Measurements from ENCODE around the gene CTRB1.

DNA sequence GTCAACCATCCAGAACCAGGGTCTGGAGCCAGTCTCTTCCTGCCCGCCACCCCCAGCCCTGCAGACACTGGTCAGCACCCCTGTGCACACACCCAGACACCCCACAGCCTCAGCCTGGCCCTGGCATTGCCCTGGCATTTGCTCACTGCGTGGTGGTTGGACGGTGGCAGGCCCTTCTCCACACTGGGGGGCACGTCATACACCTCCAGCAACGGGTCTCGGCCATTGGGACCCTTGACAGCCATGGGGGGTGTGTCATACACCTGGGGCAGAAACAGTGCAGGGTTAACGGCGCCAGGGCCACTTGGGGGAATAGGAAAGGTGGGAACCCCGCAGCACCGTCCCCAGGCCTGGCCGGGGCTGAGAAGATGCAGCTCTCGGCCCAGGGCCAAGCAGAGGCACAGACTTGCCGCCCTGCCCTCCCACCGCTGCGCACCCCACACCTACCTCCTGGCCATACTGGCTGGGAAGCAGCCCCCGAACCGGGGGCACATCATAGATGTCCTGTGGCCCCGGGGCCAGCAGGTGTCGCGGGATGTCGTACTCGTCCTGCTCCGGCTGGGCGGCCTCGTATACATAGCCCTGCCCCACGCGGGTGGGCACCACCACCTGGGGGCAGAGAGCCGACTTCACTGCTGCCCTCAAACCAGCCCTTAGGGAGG lies 18.1 kb downstream of the CTRB1 start:
- no peak for TF ChIP-seq YY1 (IDR thresholded peaks at IDR 0.05; ENCODE audit: insufficient read depth, insufficient read length)
- TF ChIP-seq SUZ12 (IDR thresholded peaks at IDR 0.05; ENCODE audit: extremely low read depth, insufficient read depth, insufficient read length), result no peak
- TF ChIP-seq ZNF274 (IDR thresholded peaks at IDR 0.05; ENCODE audit: low read depth, low read length), result no peak

Measured in NT2/D1 (cell line).